ENCODE data around the gene DNAJC2.
"Not testable (repeated sequence)": the region's sequence is repeated elsewhere in the genome, so short reads cannot be mapped to it uniquely, and the experiment has no call there.

- not testable (repeated sequence) for TF ChIP-seq CTCF, POLR2A (IDR thresholded peaks at IDR 0.05)
Observed at GRCh38 chr7:103279963-103280802, 64.4 kb downstream of the DNAJC2 start.

Measured in heart left ventricle (tissue), 13 donors.